Gastrocnemius medialis (tissue), 4 donors: Measurements from ENCODE around the gene DSC3.

ENCODE experiments used
- POLR2A ChIP-seq, 2 donors: fragments of 450-650 bp; IDR thresholded peaks; one replicate each; pipeline ENCODE4 v1.6.1; 2017; ENCODE audit warnings: antibody characterized with exemption in 2 of 2, mild to moderate bottlenecking in 2 of 2, moderate library complexity in 2 of 2
- TF ChIP-seq, protein P1 (sequence below), 5 experiments: fragments of 450-650 bp in 3 of 5; fragments of 200-600 bp in 2 of 5; sonication (generic) in 2 of 5; IDR thresholded peaks in 4 of 5; conservative IDR thresholded peaks in 1 of 5; 1 replicate in 4 of 5; 2 replicates in 1 of 5; pipeline ENCODE4 v1.5.1; 2016 to 2019; ENCODE audit warnings: antibody characterized with exemption in 5 of 5, mild to moderate bottlenecking in 3 of 5, moderate library complexity in 3 of 5

DNA sequence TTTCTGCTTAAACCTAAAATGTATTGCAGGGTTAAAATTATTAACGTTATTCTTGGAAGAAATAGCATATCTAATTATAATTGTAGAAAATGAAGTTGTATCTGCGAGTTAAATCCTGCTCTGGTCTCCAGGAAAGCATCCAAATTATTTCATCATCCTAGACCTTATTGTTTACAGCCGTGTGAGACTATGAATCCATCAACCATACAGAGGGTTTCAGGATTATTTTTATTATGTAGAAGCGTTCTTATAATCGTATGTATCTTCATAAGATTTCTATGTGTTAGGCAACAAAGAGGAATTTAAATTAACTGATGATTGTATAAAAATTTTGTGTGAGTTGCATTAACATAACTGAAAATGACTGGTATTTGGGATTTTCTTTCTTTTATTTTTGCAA, 14.5 kb upstream of the DSC3 start:
- TF ChIP-seq, protein P1, sequence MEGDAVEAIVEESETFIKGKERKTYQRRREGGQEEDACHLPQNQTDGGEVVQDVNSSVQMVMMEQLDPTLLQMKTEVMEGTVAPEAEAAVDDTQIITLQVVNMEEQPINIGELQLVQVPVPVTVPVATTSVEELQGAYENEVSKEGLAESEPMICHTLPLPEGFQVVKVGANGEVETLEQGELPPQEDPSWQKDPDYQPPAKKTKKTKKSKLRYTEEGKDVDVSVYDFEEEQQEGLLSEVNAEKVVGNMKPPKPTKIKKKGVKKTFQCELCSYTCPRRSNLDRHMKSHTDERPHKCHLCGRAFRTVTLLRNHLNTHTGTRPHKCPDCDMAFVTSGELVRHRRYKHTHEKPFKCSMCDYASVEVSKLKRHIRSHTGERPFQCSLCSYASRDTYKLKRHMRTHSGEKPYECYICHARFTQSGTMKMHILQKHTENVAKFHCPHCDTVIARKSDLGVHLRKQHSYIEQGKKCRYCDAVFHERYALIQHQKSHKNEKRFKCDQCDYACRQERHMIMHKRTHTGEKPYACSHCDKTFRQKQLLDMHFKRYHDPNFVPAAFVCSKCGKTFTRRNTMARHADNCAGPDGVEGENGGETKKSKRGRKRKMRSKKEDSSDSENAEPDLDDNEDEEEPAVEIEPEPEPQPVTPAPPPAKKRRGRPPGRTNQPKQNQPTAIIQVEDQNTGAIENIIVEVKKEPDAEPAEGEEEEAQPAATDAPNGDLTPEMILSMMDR (IDR thresholded peaks at IDR 0.05 in 4 of 5, conservative IDR thresholded peaks at IDR 0.05 in 1 of 5) = no peak
- no peak for TF ChIP-seq POLR2A (IDR thresholded peaks at IDR 0.05)
